K562 (cell line): ENCODE measurements around the gene S100A4. TPM values are rescaled to one million over a fixed set of nuclear protein-coding genes. Genes with fewer than 3 reads are reported as not detected.

ENCODE experiments used
- BRD9 ChIP-seq: fragments of 450-650 bp; IDR thresholded peaks from 2 replicates; pipeline ENCODE4 v1.6.1; 2018; ENCODE audit warnings: low read depth; ENCODE audit not compliant: partially characterized antibody
- CBX3 ChIP-seq, 2 experiments: IDR thresholded peaks; 1 replicate in 1 of 2; 2 replicates in 1 of 2; pipeline ENCODE4 v1.6.1; 2012; ENCODE audit warnings: inconsistent platforms in 2 of 2, low read length in 2 of 2, borderline replicate concordance in 1 of 2, control low read depth in 1 of 2
- CHD4 ChIP-seq: fragments of 200-600 bp; sonication (generic); IDR thresholded peaks from 3 replicates; pipeline ENCODE4 v1.6.1; 2012; ENCODE audit warnings: low read depth, mild to moderate bottlenecking, mixed read lengths, low read length, inconsistent platforms; ENCODE audit not compliant: insufficient read depth, insufficient replicate concordance, poor library complexity, severe bottlenecking
- CREM ChIP-seq: IDR thresholded peaks from 2 replicates; pipeline ENCODE4 v1.6.1; 2014; ENCODE audit warnings: antibody characterized with exemption, low read depth
- MAFK ChIP-seq: IDR thresholded peaks from 2 replicates; pipeline ENCODE4 v1.6.1; 2011; ENCODE audit warnings: low read length, improper control_type of control experiment
- NR2C1 ChIP-seq, 2 experiments: fragments of 450-650 bp; IDR thresholded peaks; 2 replicates each; pipeline ENCODE4 v1.6.1; 2017; ENCODE audit warnings: mild to moderate bottlenecking in 2 of 2, antibody characterized with exemption in 1 of 2, inconsistent platforms in 1 of 2, missing compliant biosample characterization in 1 of 2, missing genetic modification characterization in 1 of 2
- RERE ChIP-seq: sonication (generic); formaldehyde crosslinking; IDR thresholded peaks from 2 replicates; pipeline ENCODE4 v1.8.0; 2023; ENCODE audit warnings: missing genetic modification reagents, mild to moderate bottlenecking, borderline replicate concordance
- SUPT5H ChIP-seq: fragments of 450-650 bp; IDR thresholded peaks from 2 replicates; pipeline ENCODE4 v1.6.1; 2016
- TBP ChIP-seq: optimal IDR thresholded peaks from 2 replicates; pipeline ENCODE3; 2011; ENCODE audit warnings: low read depth, low read length, improper control_type of control experiment
- ZNF239 ChIP-seq: fragments of 250-450 bp; sonication (Bioruptor Pico); IDR thresholded peaks from 2 replicates; pipeline ENCODE4 v1.4.0; 2020; ENCODE audit warnings: mild to moderate bottlenecking
- ZNF3 ChIP-seq: fragments of 250-450 bp; sonication (Bioruptor Pico); IDR thresholded peaks from 2 replicates; pipeline ENCODE4 v1.5.0; 2021; ENCODE audit warnings: mild to moderate bottlenecking, moderate library complexity
- ZNF436 ChIP-seq: fragments of 250-450, 450-650 bp; sonication (Bioruptor Pico); formaldehyde crosslinking; IDR thresholded peaks from 2 replicates; pipeline ENCODE4 v1.7.0; 2020; ENCODE audit warnings: mild to moderate bottlenecking
- ZNF449 ChIP-seq: fragments of 250-450 bp; sonication (Bioruptor Pico); IDR thresholded peaks from 2 replicates; pipeline ENCODE4 v1.8.0; 2022; ENCODE audit warnings: moderate library complexity, mild to moderate bottlenecking, inconsistent platforms
- ZNF583 ChIP-seq: fragments of 250-450 bp; sonication (Bioruptor Pico); IDR thresholded peaks from 2 replicates; pipeline ENCODE4 v1.4.0; 2020
- ZNF75A ChIP-seq: fragments of 450-650 bp; formaldehyde crosslinking; IDR thresholded peaks from 2 replicates; pipeline ENCODE4 v1.4.0; 2020; ENCODE audit warnings: mild to moderate bottlenecking
- polyA plus RNA-seq, 8 experiments: library from polyadenylated mRNA; depleted of rRNA in 4 of 8; stranded (reverse) in 5 of 8; unstranded in 3 of 8; fragments of >200 nt; fragmentation: Nextera tagmentation in 2 of 8; fragmentation: Illumina TruSeq in 1 of 8; extraction: Ambion mirVana in 2 of 8; extraction: Trizol in 1 of 8; gene quantifications; 2 replicates each; pipeline versions ENCODE4 v1.2.1 to v1.2.3, GENCODE V29; 2011 to 2014; ENCODE audit warnings: inconsistent platforms in 1 of 8, missing spikeins in 1 of 8
- total RNA-seq, 7 experiments: library from RNA; depleted of rRNA in 6 of 7; stranded (reverse); fragments of >200 nt in 6 of 7; fragmentation: Illumina TruSeq in 2 of 7; extraction: Trizol in 2 of 7; gene quantifications; 2 replicates each; pipeline versions ENCODE4 v1.2.1 to v1.2.3, GENCODE V29; 2011 to 2021; ENCODE audit warnings: low replicate concordance in 1 of 7
- TF ChIP-seq, protein P1 (sequence below): fragments of 450-650 bp; IDR thresholded peaks from 2 replicates; pipeline ENCODE4 v1.6.1; 2014; ENCODE audit warnings: low read depth, mild to moderate bottlenecking, moderate library complexity, borderline replicate concordance

The S100A4 gene
- total and polyA plus RNA-seq, 9 of the 15 experiments (the other 6 are each of a cell fraction or from before 2014, with no cell fraction given), result 3.7 to 20.1 (median 11.2) TPM

- no peak for TF ChIP-seq RERE
- TF ChIP-seq CREM, result peak; percentile 78
- no peak for TF ChIP-seq ZNF3 (CRISPR knock-in tag)
- TF ChIP-seq ZNF239 (CRISPR knock-in tag), result no peak
- peak; percentile 68 for TF ChIP-seq MAFK
- TF ChIP-seq CHD4, result no peak
- no peak for TF ChIP-seq ZNF75A (CRISPR knock-in tag)
- TF ChIP-seq BRD9, result peak; percentile 83
- peak; percentile 43; the same call in 1 of the 2 replicates for TF ChIP-seq ZNF583 (CRISPR knock-in tag)
- 0 out of 2 replicates have a peak, but pooled peaks have one; percentile 51 for TF ChIP-seq ZNF449
- no peak for TF ChIP-seq NR2C1 (IDR thresholded peaks at IDR 0.05)
- peak; percentile 48; the same call in 1 of the 2 replicates for TF ChIP-seq NR2C1 (tag; IDR thresholded peaks at IDR 0.05)
- no peak for TF ChIP-seq ZNF436 (CRISPR knock-in tag)
- TF ChIP-seq TBP, result peak; percentile 55
- TF ChIP-seq, protein P1, sequence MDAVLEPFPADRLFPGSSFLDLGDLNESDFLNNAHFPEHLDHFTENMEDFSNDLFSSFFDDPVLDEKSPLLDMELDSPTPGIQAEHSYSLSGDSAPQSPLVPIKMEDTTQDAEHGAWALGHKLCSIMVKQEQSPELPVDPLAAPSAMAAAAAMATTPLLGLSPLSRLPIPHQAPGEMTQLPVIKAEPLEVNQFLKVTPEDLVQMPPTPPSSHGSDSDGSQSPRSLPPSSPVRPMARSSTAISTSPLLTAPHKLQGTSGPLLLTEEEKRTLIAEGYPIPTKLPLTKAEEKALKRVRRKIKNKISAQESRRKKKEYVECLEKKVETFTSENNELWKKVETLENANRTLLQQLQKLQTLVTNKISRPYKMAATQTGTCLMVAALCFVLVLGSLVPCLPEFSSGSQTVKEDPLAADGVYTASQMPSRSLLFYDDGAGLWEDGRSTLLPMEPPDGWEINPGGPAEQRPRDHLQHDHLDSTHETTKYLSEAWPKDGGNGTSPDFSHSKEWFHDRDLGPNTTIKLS, result 0 out of 2 replicates have a peak, but pooled peaks have one; percentile 33
- TF ChIP-seq SUPT5H, result peak; percentile 38; the same call in 1 of the 2 replicates
- peak in 1 of 2 experiments; percentile 31; a peak in 1 of 3 replicates for TF ChIP-seq CBX3 (IDR thresholded peaks at IDR 0.05; ENCODE audit: borderline replicate concordance in 1 of 2, low read length in 2 of 2)
Observed at GRCh38 chr1:153566414-153567371, 21.1 kb upstream of the S100A4 start (continued).
